Right lobe of liver (tissue), 6 donors: ENCODE measurements around the gene CLOCK. TPM values are rescaled to one million over a fixed set of nuclear protein-coding genes. Genes with fewer than 3 reads are reported as not detected.

Experiments
- ATAC-seq, 4 donors: fragments of 200-7000 bp; cut with Tn5 transposase; one replicate each; pipeline ENCODE4 v1.9.1; 2020; ENCODE audit warnings: mild to moderate bottlenecking in 4 of 4, moderate library complexity in 4 of 4
- DNase-seq, 3 donors: peaks; one replicate each; pipeline ENCODE4 v3.0.0-alpha.2; 2020
- H3K27ac ChIP-seq, 3 donors: fragments of 200-600 bp; one replicate each; pipeline ENCODE4 v1.8.0; 2022
- H3K27me3 ChIP-seq, 2 donors: fragments of 200-600 bp; one replicate each; pipeline ENCODE4 v1.8.0; 2022
- H3K36me3 ChIP-seq, 4 donors: fragments of 200-600 bp; sonication (generic) in 1 of 4; one replicate each; pipeline versions ENCODE4 v1.5.1 to v1.8.0; 2017 to 2022; ENCODE audit warnings: control low read depth in 1 of 4
- H3K4me1 ChIP-seq, 4 donors: fragments of 200-600 bp; sonication (generic) in 1 of 4; one replicate each; pipeline versions ENCODE4 v1.5.1 to v1.8.0; 2017 to 2022; ENCODE audit warnings: control low read depth in 1 of 4
- H3K4me3 ChIP-seq, 3 donors: fragments of 200-600 bp; one replicate each; pipeline ENCODE4 v1.8.0; 2022
- H3K9me3 ChIP-seq, 4 donors: fragments of 200-600 bp; sonication (generic) in 1 of 4; one replicate each; pipeline versions ENCODE4 v1.5.1 to v1.8.0; 2017 to 2022; ENCODE audit warnings: control low read depth in 1 of 4
- CTCF ChIP-seq, 4 donors: fragments of 200-600 bp in 3 of 4; fragments of 450-650 bp in 1 of 4; IDR thresholded peaks; one replicate each; pipeline versions ENCODE4 v1.5.1 to v1.8.0; 2016 to 2022; ENCODE audit warnings: antibody characterized with exemption in 4 of 4, mild to moderate bottlenecking in 2 of 4
- POLR2A ChIP-seq: fragments of 450-650 bp; IDR thresholded peaks from one replicate; pipeline ENCODE4 v1.6.1; 2017; ENCODE audit warnings: antibody characterized with exemption, mild to moderate bottlenecking
- WGBS: methylation state at CpG from one replicate; pipeline ENCODE4 v1.1.6; 2018; ENCODE audit warnings: low coverage, low lambda C conversion rate; ENCODE audit not compliant: insufficient coverage; ENCODE audit errors: missing lambda C conversion rate; 5-methylcytosine and 5-hydroxymethylcytosine counted together
- intact Hi-C, 2 donors: fragments of 100-400 bp; cut with DNase I; formaldehyde crosslinking; loops; one replicate each; pipeline versions ENCODE4 v1.11.2 to v1.14.1; 2022
- total RNA-seq, 6 experiments: library from RNA; depleted of rRNA in 2 of 6; stranded (reverse); fragments of >200 nt in 2 of 6; fragmentation: NEBNext Ultra II Directional in 3 of 6; extraction: Animal tissue kit (Norgen Biotek cat#: 25700) in 3 of 6; gene quantifications; one replicate each; pipeline versions ENCODE4 v1.1.0 to v1.2.4, GENCODE V29; 2016 to 2023
- donor health status: DM: no; HTN: yes; CAD: no.
- donor health status: DM: no; HTN: no; CAD: no.
- donor health status: DM: no; HTN: no; CAD: no.
- donor health status: DM: no; HTN: yes; CAD: no.
- donor health status: DM: no; HTN: yes; CAD: no.

The CLOCK gene
- total RNA-seq, 6 experiments from 2014 or later, result 11.1 to 17.3 (median 12.9) TPM

DNA sequence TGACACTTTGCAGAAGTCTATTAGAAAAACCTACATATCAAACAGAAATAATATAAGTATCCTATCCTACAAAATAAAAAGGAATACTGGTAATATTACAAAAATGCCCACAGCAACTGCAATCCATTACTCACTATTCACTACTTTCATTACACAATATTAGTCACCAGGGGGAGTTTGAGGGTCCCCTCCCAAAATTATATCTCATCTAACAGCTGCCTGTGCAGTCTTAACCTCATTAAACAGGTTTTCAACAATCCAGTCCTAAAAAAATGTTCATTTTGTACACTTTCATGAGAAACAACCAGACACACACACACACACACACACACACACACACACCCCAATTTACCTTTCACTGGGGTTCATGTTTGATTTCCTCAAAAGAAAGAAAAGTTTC lies 2.9 kb downstream of the CLOCK start:
- H3K4me3 ChIP-seq, result no peak overlapping the region
- peaks cover 0 to 14% (median 3%) of the 10 kb centered on the region in 4 donors for H3K4me1 ChIP-seq
- no peak for ATAC-seq
- no peaks in the 10 kb centered on the region for H3K36me3 ChIP-seq
- DNase-seq, result no peak
- no peaks in the 10 kb centered on the region for H3K9me3 ChIP-seq
- H3K27ac ChIP-seq, result no peak overlapping the region
- intact Hi-C loops, result no loop called here
- H3K27me3 ChIP-seq, result no peaks in the 10 kb centered on the region
- TF ChIP-seq POLR2A, result no peak
- TF ChIP-seq CTCF (IDR thresholded peaks at IDR 0.05), result no peak

DNA sequence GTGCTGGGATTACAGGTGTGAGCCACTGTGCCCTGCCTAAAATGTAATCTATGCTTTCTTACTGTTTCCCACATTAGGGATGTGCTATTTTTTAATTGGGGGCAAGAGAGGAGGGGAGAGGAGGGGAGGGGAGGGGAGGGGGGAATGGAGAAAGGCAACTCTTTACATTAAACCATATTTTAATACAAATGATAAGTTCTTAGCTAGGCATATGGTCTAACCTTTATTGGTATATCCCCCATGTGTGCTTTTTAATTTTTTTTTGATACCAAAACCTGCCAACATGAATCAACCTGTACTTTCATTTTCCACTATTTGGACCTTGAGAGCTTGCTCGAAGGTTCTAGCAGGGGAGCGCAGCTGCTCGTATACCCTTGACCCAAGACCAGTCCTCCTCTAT lies 6.4 kb downstream of the CLOCK start:
- no peaks in the 10 kb centered on the region for H3K27me3 ChIP-seq
- ATAC-seq (no peak), DNase-seq (no peak)
- no peak overlapping the region for H3K27ac ChIP-seq
- no peak for TF ChIP-seq CTCF (IDR thresholded peaks at IDR 0.05)
- 95% methylated on average over 3 of the region's 3 CpGs for WGBS
- H3K36me3 ChIP-seq, result no peaks in the 10 kb centered on the region
- H3K9me3 ChIP-seq, result no peaks in the 10 kb centered on the region
- H3K4me3 ChIP-seq, result no peak overlapping the region
- intact Hi-C loops, result no loop called here
- peaks cover 0 to 9% (median 0%) of the 10 kb centered on the region in 4 donors for H3K4me1 ChIP-seq

- ATAC-seq (no peak), DNase-seq (no peak)
- Histone ChIP-seq H3K4me3 (no peak overlapping the region), H3K27me3 (no peaks in the 10 kb centered on the region), H3K36me3 (no peaks in the 10 kb centered on the region), H3K4me1 (peaks cover 0 to 5% (median 0%) of the 10 kb centered on the region in 4 donors), H3K9me3 (no peaks in the 10 kb centered on the region), H3K27ac (no peak overlapping the region)
- TF ChIP-seq POLR2A (no peak), CTCF (IDR thresholded peaks at IDR 0.05) (no peak)
- intact Hi-C loops, result no loop called here
- WGBS, result 67% methylated on average over 2 of the region's 2 CpGs
Measured at GRCh38 chr4:55539658-55540057, 7.1 kb downstream of the CLOCK start.

DNA sequence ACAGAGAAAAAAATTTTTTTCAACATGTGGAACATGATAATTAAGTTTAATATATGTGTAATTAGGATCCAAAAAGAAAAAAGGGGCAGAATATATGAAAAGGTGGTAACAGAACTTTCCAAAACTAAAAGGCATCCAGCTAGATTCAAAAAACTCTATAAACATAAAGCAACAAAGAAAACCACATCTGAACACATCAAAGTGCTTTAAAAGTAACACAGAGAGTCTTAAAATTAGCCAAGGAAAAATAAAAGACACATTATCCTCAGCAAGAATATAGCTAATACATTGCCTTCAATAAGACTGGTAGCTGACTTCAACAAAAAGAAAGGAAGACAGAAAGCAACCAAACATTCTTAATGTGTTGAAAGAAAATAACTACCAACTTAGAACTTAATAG lies 8.2 kb downstream of the CLOCK start:
- no peaks in the 10 kb centered on the region for H3K9me3 ChIP-seq
- no peak for TF ChIP-seq POLR2A
- no peak for TF ChIP-seq CTCF (IDR thresholded peaks at IDR 0.05)
- no peaks in the 10 kb centered on the region for H3K36me3 ChIP-seq
- intact Hi-C loops, result no loop called here
- ATAC-seq (no peak), DNase-seq (no peak)
- no peaks in the 10 kb centered on the region for H3K27me3 ChIP-seq
- H3K27ac ChIP-seq, result no peak overlapping the region
- no peak overlapping the region for H3K4me3 ChIP-seq
- H3K4me1 ChIP-seq, result no peaks in the 10 kb centered on the region

DNA sequence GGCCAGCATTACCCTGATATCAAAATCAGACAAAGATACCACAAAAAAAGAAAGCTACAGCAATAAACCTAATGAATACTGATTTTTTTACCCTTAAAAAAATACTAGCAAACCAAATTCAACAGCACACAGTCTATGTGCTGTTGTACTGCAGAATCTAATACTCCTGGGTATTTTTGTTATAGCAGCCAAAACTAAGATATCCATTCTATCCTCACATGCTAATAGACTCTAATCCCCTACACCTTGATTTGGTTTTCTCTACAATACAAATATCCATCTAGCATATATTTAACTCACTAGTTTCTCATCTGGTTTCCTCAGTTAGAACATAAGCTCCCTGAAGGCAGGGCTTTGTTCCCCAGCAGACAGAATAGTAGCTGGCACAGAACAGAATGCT lies 12.4 kb downstream of the CLOCK start:
- TF ChIP-seq POLR2A (no peak), CTCF (IDR thresholded peaks at IDR 0.05) (no peak)
- Histone ChIP-seq H3K36me3 (no peaks in the 10 kb centered on the region), H3K4me1 (no peaks in the 10 kb centered on the region), H3K27ac (no peak overlapping the region), H3K9me3 (no peaks in the 10 kb centered on the region), H3K27me3 (no peaks in the 10 kb centered on the region), H3K4me3 (no peak overlapping the region)
- intact Hi-C loops, result no loop called here
- ATAC-seq (no peak), DNase-seq (no peak)
